MM.1S (cell line): Measurements from ENCODE around the gene ADAMTSL1.

Experiments used
- DNase-seq: peaks from one replicate; pipeline ENCODE4 v3.0.0-alpha.2; 2015
- H2AFZ ChIP-seq: fragments of 300-600 bp; sonication (generic); 2 replicates; pipeline ENCODE4 v1.6.0; 2016; ENCODE audit warnings: antibody characterized with exemption, low read length
- H3F3A ChIP-seq: fragments of 300-600 bp; sonication (generic); 2 replicates; pipeline ENCODE4 v1.6.1; 2016; ENCODE audit warnings: mild to moderate bottlenecking, antibody characterized with exemption, low read length, moderate library complexity, mixed read lengths; ENCODE audit not compliant: insufficient read depth
- H3K27ac ChIP-seq: fragments of 300-600 bp; sonication (generic); 2 replicates; pipeline ENCODE4 v1.5.1; 2016; ENCODE audit warnings: mild to moderate bottlenecking, low read length
- H3K27me3 ChIP-seq: fragments of 300-600 bp; sonication (generic); replicated peaks from 2 replicates; pipeline ENCODE4 v1.6.0; 2016; ENCODE audit warnings: low read length; ENCODE audit not compliant: insufficient read depth
- H3K36me3 ChIP-seq: fragments of 300-600 bp; sonication (generic); replicated peaks from 2 replicates; pipeline ENCODE4 v1.6.1; 2016; ENCODE audit warnings: mild to moderate bottlenecking, low read length, mixed read lengths; ENCODE audit not compliant: insufficient read depth
- H3K4me1 ChIP-seq: fragments of 300-600 bp; sonication (generic); 2 replicates; pipeline ENCODE4 v1.6.1; 2016; ENCODE audit warnings: low read length, mixed read lengths
- H3K4me2 ChIP-seq: fragments of 300-600 bp; sonication (generic); 2 replicates; pipeline ENCODE4 v1.6.0; 2016; ENCODE audit warnings: low read depth, low read length
- H3K4me3 ChIP-seq: fragments of 300-600 bp; sonication (generic); 2 replicates; pipeline ENCODE4 v1.5.1; 2016; ENCODE audit warnings: low read length, mixed read lengths
- H3K79me2 ChIP-seq: fragments of 300-600 bp; sonication (generic); 2 replicates; pipeline ENCODE4 v1.6.1; 2016; ENCODE audit warnings: mixed run types, low read length, mixed read lengths
- H3K9ac ChIP-seq: fragments of 300-600 bp; sonication (generic); 2 replicates; pipeline ENCODE4 v1.6.1; 2016; ENCODE audit warnings: low read length, mixed read lengths
- H3K9me2 ChIP-seq: fragments of 300-600 bp; sonication (generic); replicated peaks from 2 replicates; pipeline ENCODE4 v1.6.1; 2016; ENCODE audit warnings: mild to moderate bottlenecking, low read length, mixed read lengths; ENCODE audit not compliant: insufficient read depth
- H3K9me3 ChIP-seq: fragments of 300-600 bp; sonication (generic); replicated peaks from 2 replicates; pipeline ENCODE4 v1.6.1; 2016; ENCODE audit warnings: mild to moderate bottlenecking, low read length, mixed read lengths; ENCODE audit not compliant: insufficient read depth
- H4K20me1 ChIP-seq: fragments of 300-600 bp; sonication (generic); 2 replicates; pipeline ENCODE4 v1.6.1; 2016; ENCODE audit warnings: mild to moderate bottlenecking, low read length, moderate library complexity, mixed read lengths; ENCODE audit not compliant: insufficient read depth
- EZH2 ChIP-seq: fragments of 300-600 bp; sonication (generic); optimal IDR thresholded peaks from 2 replicates; pipeline ENCODE3; 2017; ENCODE audit warnings: low read depth, mild to moderate bottlenecking, antibody characterized with exemption, low read length, mixed read lengths
- EZH2phosphoT487 ChIP-seq: fragments of 300-600 bp; sonication (generic); IDR thresholded peaks from 2 replicates; pipeline ENCODE4 v1.6.1; 2018; ENCODE audit warnings: antibody characterized with exemption, low read length
- TF ChIP-seq, protein P1 (sequence below): fragments of 300-600 bp; sonication (generic); IDR thresholded peaks from 2 replicates; pipeline ENCODE4 v1.5.1; 2016; ENCODE audit warnings: antibody characterized with exemption, low read length, mixed read lengths

ADAMTSL1 gene

DNA sequence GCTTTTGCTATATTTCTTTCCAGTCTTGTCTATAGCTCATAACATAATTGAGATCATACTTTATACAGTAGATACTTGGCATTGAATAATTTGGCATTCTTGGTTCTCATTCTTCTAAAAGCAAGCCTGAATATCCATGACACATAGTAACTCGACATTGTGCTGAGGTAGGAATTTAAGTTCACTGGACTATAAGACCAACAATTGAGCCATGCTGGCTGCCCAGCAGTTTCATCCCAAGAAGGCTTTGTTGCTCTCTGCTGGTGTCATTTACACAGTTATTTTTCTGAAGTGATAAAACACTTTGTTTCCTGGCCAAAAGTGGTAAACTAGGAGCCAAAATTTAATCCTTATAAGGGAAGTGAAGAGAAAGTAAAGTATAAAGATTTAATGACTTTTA lies 192.0 kb downstream of the ADAMTSL1 start:
- Histone ChIP-seq H3K9ac (no peak overlapping the region), H3K79me2 (no peaks in the 10 kb centered on the region), H3K9me3 (no peaks in the 10 kb centered on the region), H3K27me3 (no peaks in the 10 kb centered on the region), H3K4me3 (no peak overlapping the region), H3K4me2 (no peak overlapping the region), H3K9me2 (no peaks in the 10 kb centered on the region), H4K20me1 (no peaks in the 10 kb centered on the region), H3K4me1 (no peaks in the 10 kb centered on the region), H3F3A (no peaks in the 10 kb centered on the region), H3K36me3 (no peaks in the 10 kb centered on the region), H3K27ac (no peak overlapping the region), H2AFZ (no peak overlapping the region)
- TF ChIP-seq EZH2phosphoT487 (no peak), EZH2 (no peak)
- TF ChIP-seq, protein P1, sequence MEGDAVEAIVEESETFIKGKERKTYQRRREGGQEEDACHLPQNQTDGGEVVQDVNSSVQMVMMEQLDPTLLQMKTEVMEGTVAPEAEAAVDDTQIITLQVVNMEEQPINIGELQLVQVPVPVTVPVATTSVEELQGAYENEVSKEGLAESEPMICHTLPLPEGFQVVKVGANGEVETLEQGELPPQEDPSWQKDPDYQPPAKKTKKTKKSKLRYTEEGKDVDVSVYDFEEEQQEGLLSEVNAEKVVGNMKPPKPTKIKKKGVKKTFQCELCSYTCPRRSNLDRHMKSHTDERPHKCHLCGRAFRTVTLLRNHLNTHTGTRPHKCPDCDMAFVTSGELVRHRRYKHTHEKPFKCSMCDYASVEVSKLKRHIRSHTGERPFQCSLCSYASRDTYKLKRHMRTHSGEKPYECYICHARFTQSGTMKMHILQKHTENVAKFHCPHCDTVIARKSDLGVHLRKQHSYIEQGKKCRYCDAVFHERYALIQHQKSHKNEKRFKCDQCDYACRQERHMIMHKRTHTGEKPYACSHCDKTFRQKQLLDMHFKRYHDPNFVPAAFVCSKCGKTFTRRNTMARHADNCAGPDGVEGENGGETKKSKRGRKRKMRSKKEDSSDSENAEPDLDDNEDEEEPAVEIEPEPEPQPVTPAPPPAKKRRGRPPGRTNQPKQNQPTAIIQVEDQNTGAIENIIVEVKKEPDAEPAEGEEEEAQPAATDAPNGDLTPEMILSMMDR = no peak
- no peak for DNase-seq

DNA sequence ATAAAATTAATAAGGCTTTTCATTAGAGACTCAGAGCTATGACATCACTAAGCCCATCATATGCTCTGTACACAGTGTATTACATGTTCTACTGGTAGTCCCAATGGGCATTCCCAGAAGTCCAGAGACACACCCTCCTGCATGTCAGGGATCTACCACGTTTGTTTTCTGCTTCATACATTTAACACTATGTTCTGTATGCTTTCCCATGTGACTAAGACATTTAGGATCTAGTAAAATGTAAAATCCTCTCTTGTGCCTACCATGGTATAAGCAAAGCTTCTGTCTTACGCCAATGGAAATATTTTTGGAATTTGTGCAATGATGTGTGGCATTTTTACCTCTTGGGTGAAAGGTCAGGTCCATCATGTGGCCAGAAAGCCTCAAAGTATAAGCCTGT lies 192.4 kb downstream of the ADAMTSL1 start:
- Histone ChIP-seq H3K9ac (no peak overlapping the region), H3K79me2 (no peaks in the 10 kb centered on the region), H3K9me2 (no peaks in the 10 kb centered on the region), H3K27ac (no peak overlapping the region), H3F3A (no peaks in the 10 kb centered on the region), H3K4me1 (no peaks in the 10 kb centered on the region), H3K9me3 (no peaks in the 10 kb centered on the region), H3K4me2 (no peak overlapping the region), H3K27me3 (no peaks in the 10 kb centered on the region), H3K36me3 (no peaks in the 10 kb centered on the region), H4K20me1 (no peaks in the 10 kb centered on the region), H2AFZ (no peak overlapping the region), H3K4me3 (no peak overlapping the region)
- TF ChIP-seq, protein P1 = no peak
- no peak for TF ChIP-seq EZH2
- TF ChIP-seq EZH2phosphoT487 = no peak
- no peak for DNase-seq

DNA sequence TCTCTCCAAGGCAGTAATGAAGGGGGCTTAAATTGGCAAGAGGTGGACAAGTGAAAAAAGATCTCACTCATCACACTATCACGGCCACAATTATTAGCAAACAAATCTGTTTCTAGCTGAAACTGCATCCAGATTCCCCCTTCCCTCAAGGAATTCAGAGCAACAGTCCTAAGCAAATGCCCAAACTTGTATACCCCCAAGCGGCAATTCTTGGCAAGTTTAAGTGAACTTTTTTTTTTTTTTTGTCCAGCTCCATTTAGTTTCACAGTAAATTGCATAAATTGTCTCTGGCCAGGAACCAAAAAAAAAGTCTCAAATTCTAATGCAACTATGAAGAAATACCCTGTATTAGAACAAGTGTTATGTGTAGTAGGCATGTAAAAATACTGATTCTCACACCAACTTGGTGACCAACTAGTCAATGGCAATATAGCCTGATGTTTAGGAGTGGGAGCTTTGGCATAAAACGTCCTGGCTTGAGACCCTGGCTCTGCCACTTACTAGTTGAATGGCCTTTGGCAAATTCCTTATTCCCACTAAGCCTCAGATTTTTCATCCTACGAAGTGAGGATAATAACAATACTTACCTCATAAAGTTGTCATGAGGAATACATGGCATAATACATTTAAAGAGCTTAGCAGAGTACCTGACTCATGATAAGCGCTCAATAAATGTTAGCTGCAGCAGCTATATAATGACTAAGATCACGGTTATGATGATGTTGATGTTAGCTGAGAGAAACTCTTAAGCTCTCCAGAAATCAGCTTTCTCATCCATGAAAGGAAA lies 193.2 kb downstream of the ADAMTSL1 start:
- no peaks in the 10 kb centered on the region for H3K9me3 ChIP-seq
- no peaks in the 10 kb centered on the region for H3K36me3 ChIP-seq
- no peaks in the 10 kb centered on the region for H3K4me1 ChIP-seq
- no peak overlapping the region for H3K4me2 ChIP-seq
- no peak overlapping the region for H3K27ac ChIP-seq
- no peaks in the 10 kb centered on the region for H3F3A ChIP-seq
- H3K79me2 ChIP-seq = no peaks in the 10 kb centered on the region
- H3K4me3 ChIP-seq = no peak overlapping the region
- no peaks in the 10 kb centered on the region for H3K9me2 ChIP-seq
- no peak overlapping the region for H3K9ac ChIP-seq
- H2AFZ ChIP-seq = no peak overlapping the region
- DNase-seq = no peak
- no peaks in the 10 kb centered on the region for H4K20me1 ChIP-seq
- no peaks in the 10 kb centered on the region for H3K27me3 ChIP-seq
- TF ChIP-seq, protein P1 = no peak
- TF ChIP-seq EZH2phosphoT487 (no peak), EZH2 (no peak)
